H9 (cell line): ENCODE data around the gene CLPSL1. TPM values are rescaled to one million over a fixed set of nuclear protein-coding genes. Genes with fewer than 3 reads are reported as not detected.

Experiments
- DNase-seq: peaks from one replicate; pipeline ENCODE4 v3.0.0-alpha.2; 2017
- H2AFZ ChIP-seq: one replicate; pipeline ENCODE4 v1.6.1; 2013; ENCODE audit warnings: mild to moderate bottlenecking, low read length, control low read depth, moderate library complexity
- H2AK5ac ChIP-seq: 2 replicates; pipeline ENCODE4 v1.6.1; 2013; ENCODE audit warnings: low read length, control low read depth, mixed read lengths; ENCODE audit not compliant: insufficient read length
- H2BK120ac ChIP-seq: one replicate; pipeline ENCODE4 v1.6.1; 2013; ENCODE audit warnings: low read depth, mild to moderate bottlenecking, low read length, control low read depth, inconsistent platforms; ENCODE audit not compliant: poor library complexity, severe bottlenecking
- H2BK12ac ChIP-seq: 2 replicates; pipeline ENCODE4 v1.6.1; 2013; ENCODE audit warnings: low read length, control low read depth, mixed read lengths, low read depth; ENCODE audit not compliant: insufficient read length
- H2BK15ac ChIP-seq: 2 replicates; pipeline ENCODE4 v1.6.1; 2013; ENCODE audit warnings: low read depth, low read length, control low read depth
- H2BK20ac ChIP-seq: one replicate; pipeline ENCODE4 v1.6.1; 2013; ENCODE audit warnings: low read depth, mild to moderate bottlenecking, low read length, control low read depth, inconsistent platforms; ENCODE audit not compliant: poor library complexity, severe bottlenecking
- H2BK5ac ChIP-seq: 2 replicates; pipeline ENCODE4 v1.6.1; 2013; ENCODE audit warnings: low read length, control low read depth, mixed read lengths; ENCODE audit not compliant: insufficient read length
- H3K14ac ChIP-seq: 2 replicates; pipeline ENCODE4 v1.6.1; 2013; ENCODE audit warnings: low read length, control low read depth; ENCODE audit not compliant: insufficient read depth
- H3K18ac ChIP-seq: 2 replicates; pipeline ENCODE4 v1.6.1; 2013; ENCODE audit warnings: low read depth, mild to moderate bottlenecking, mixed read lengths, low read length, control low read depth; ENCODE audit not compliant: insufficient read length
- H3K23ac ChIP-seq: 2 replicates; pipeline ENCODE4 v1.6.1; 2013; ENCODE audit warnings: low read length, control low read depth, mixed read lengths, low read depth; ENCODE audit not compliant: insufficient read length
- H3K23me2 ChIP-seq: 2 replicates; pipeline ENCODE4 v1.6.1; 2013; ENCODE audit warnings: low read depth, mild to moderate bottlenecking, mixed read lengths, low read length, control low read depth; ENCODE audit not compliant: insufficient read length, poor library complexity, severe bottlenecking
- H3K27ac ChIP-seq: 2 replicates; pipeline ENCODE4 v1.5.1; 2013; ENCODE audit warnings: low read length, control low read depth, mixed read lengths, low read depth; ENCODE audit not compliant: insufficient read length
- H3K27me3 ChIP-seq: 2 replicates; pipeline ENCODE4 v1.6.1; 2013; ENCODE audit warnings: low read length, control low read depth, inconsistent platforms; ENCODE audit not compliant: insufficient read depth
- H3K4ac ChIP-seq: 2 replicates; pipeline ENCODE4 v1.6.1; 2013; ENCODE audit warnings: low read depth, mild to moderate bottlenecking, control low read depth, inconsistent platforms, low read length, moderate library complexity
- H3K4me1 ChIP-seq: 2 replicates; pipeline ENCODE4 v1.6.1; 2013; ENCODE audit warnings: low read length, control low read depth, inconsistent platforms; ENCODE audit not compliant: insufficient read depth
- H3K4me2 ChIP-seq: 2 replicates; pipeline ENCODE4 v1.6.1; 2013; ENCODE audit warnings: low read length, control low read depth, mixed read lengths; ENCODE audit not compliant: insufficient read length, insufficient read depth
- H3K56ac ChIP-seq: 2 replicates; pipeline ENCODE4 v1.6.1; 2013; ENCODE audit warnings: low read depth, mild to moderate bottlenecking, mixed read lengths, low read length, control low read depth; ENCODE audit not compliant: insufficient read length
- H3K79me1 ChIP-seq: 2 replicates; pipeline ENCODE4 v1.6.1; 2013; ENCODE audit warnings: low read depth, mild to moderate bottlenecking, moderate library complexity, low read length, control low read depth, inconsistent platforms; ENCODE audit not compliant: insufficient read depth, poor library complexity, severe bottlenecking
- H3K79me2 ChIP-seq: 2 replicates; pipeline ENCODE4 v1.6.1; 2013; ENCODE audit warnings: low read length, control low read depth, inconsistent platforms; ENCODE audit not compliant: insufficient read depth
- H3K9ac ChIP-seq: 2 replicates; pipeline ENCODE4 v1.6.1; 2013; ENCODE audit warnings: low read length, control low read depth, mixed read lengths; ENCODE audit not compliant: insufficient read length; ENCODE audit errors: extremely low read depth
- H3K9me3 ChIP-seq: one replicate; pipeline ENCODE4 v1.6.1; 2013; ENCODE audit warnings: low read depth, low read length, inconsistent platforms; ENCODE audit not compliant: control insufficient read depth
- H3T11ph ChIP-seq: one replicate; pipeline ENCODE4 v1.6.1; 2013; ENCODE audit warnings: mild to moderate bottlenecking, low read length, control low read depth, inconsistent platforms
- H4K20me1 ChIP-seq: one replicate; pipeline ENCODE4 v1.6.1; 2013; ENCODE audit not compliant: control insufficient read depth, insufficient read length, insufficient read depth
- H4K5ac ChIP-seq: 2 replicates; pipeline ENCODE4 v1.6.1; 2013; ENCODE audit warnings: low read depth, mild to moderate bottlenecking, mixed read lengths, low read length, control low read depth; ENCODE audit not compliant: insufficient read length
- H4K8ac ChIP-seq: replicated peaks from 2 replicates; pipeline ENCODE4 v1.6.1; 2013; ENCODE audit warnings: low read length, control low read depth, mixed read lengths, low read depth; ENCODE audit not compliant: insufficient read length
- H4K91ac ChIP-seq: 2 replicates; pipeline ENCODE4 v1.6.1; 2013; ENCODE audit warnings: low read depth, mild to moderate bottlenecking, moderate library complexity, mixed read lengths, low read length, control low read depth; ENCODE audit not compliant: insufficient read length
- H3K27ac Mint-ChIP-seq, 3 experiments: 2 replicates in 2 of 3; 3 replicates in 1 of 3; pipeline ENCODE4 v1.8.0; 2020 to 2021; ENCODE audit warnings: mixed read lengths in 3 of 3, mild to moderate bottlenecking in 1 of 3, moderate library complexity in 1 of 3
- H3K27me3 Mint-ChIP-seq: 2 replicates; pipeline ENCODE4 v1.8.0; 2021; ENCODE audit warnings: low read depth, mild to moderate bottlenecking, moderate library complexity, mixed read lengths
- H3K36me3 Mint-ChIP-seq, 3 experiments: 2 replicates in 2 of 3; 3 replicates in 1 of 3; pipeline ENCODE4 v1.8.0; 2020 to 2021; ENCODE audit warnings: low read depth in 3 of 3, mixed read lengths in 3 of 3; ENCODE audit not compliant: insufficient read depth in 1 of 3
- H3K4me1 Mint-ChIP-seq, 2 experiments: 2 replicates each; pipeline ENCODE4 v1.8.0; 2020; ENCODE audit warnings: mixed read lengths in 2 of 2
- H3K4me3 Mint-ChIP-seq, 2 experiments: 2 replicates in 1 of 2; 3 replicates in 1 of 2; pipeline ENCODE4 v1.8.0; 2020 to 2021; ENCODE audit warnings: mild to moderate bottlenecking in 2 of 2, mixed read lengths in 2 of 2, moderate library complexity in 1 of 2
- H3K9me3 Mint-ChIP-seq, 2 experiments: 2 replicates in 1 of 2; 3 replicates in 1 of 2; pipeline ENCODE4 v1.8.0; 2020; ENCODE audit warnings: mild to moderate bottlenecking in 2 of 2, mixed read lengths in 2 of 2, moderate library complexity in 1 of 2
- WGBS: extraction: QIAGEN DNeasy Blood & Tissue Kit; methylation state at CpG from one replicate; pipeline ENCODE4 v1.1.7; 2013; ENCODE audit warnings: missing lambda C conversion rate, low lambda C conversion rate, mixed read lengths; ENCODE audit not compliant: insufficient read length; ENCODE audit errors: extremely low coverage; 5-methylcytosine and 5-hydroxymethylcytosine counted together
- total RNA-seq: library from RNA; stranded (reverse); gene quantifications from 2 replicates; pipeline ENCODE4 v1.2.1, GENCODE V29; 2021
- TF ChIP-seq, protein P1 (sequence below): fragments of 200-600 bp; sonication (generic); conservative IDR thresholded peaks from 3 replicates; pipeline ENCODE4 v1.8.0; 2021; ENCODE audit warnings: antibody characterized with exemption, mild to moderate bottlenecking

The CLPSL1 gene
- total RNA-seq, 1 experiment from 2014 or later: not detected

DNA sequence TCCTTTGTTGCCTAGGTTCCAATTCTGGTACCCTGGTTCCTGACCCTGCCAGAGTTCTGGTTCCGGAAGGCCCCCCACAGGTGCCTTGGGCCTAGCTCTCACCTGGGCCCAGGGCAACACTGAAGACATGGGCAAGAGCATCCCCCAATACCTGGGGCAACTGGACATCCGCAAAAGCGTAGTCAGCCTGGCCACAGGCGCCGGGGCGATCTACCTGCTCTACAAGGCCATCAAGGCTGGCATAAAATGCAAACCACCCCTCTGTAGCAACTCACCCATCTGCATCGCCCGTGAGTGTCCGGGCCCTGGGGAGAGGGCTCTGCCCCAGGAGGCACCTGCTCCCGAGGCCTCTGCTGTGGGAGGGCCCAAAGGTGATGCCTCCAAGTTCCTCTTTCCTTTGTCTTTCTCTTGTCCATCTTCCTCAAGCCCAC lies 43.8 kb upstream of the CLPSL1 start, which contains the start of gene ARMC12:
Gene ARMC12, plus strand, starts transcription at position 51 of the 431 bp plus-strand sequence. Its CDS starts 77 bp downstream, at position 128.
- Histone ChIP-seq H2AFZ (no peak within 1 kb of the TSS), H3K18ac (peak within 1 kb of the TSS; percentile 37), H3K4me2 (no peak within 1 kb of the TSS), H3K56ac (no peak within 1 kb of the TSS), H3K9ac (no peak within 1 kb of the TSS), H2BK120ac (no peak within 1 kb of the TSS), H3K23me2 (peaks cover 3% of the 10 kb centered on the region), H4K5ac (no peak within 1 kb of the TSS), H3K79me1 (no peaks in the 10 kb centered on the region), H3K27me3 (no peaks in the 10 kb centered on the region), H4K91ac (no peak within 1 kb of the TSS), H2BK12ac (no peak within 1 kb of the TSS), H3K4ac (no peak within 1 kb of the TSS), H3K79me2 (no peaks in the 10 kb centered on the region), H2AK5ac (no peak within 1 kb of the TSS), H2BK5ac (no peak within 1 kb of the TSS), H4K20me1 (no peaks in the 10 kb centered on the region), H4K8ac (no peak within 1 kb of the TSS), H3K14ac (peak within 1 kb of the TSS; percentile 9), H3T11ph (no peak within 1 kb of the TSS), H3K27ac (no peak within 1 kb of the TSS), H2BK15ac (no peak within 1 kb of the TSS), H3K23ac (no peak within 1 kb of the TSS), H2BK20ac (no peak within 1 kb of the TSS), H3K9me3 (no peaks in the 10 kb centered on the region), H3K4me1 (peaks cover 10% of the 10 kb centered on the region)
- H3K27ac Mint-ChIP-seq: peak within 1 kb of the TSS in 2 of 3 experiments; percentile 74 to 77; a peak in 4 of 7 replicates
- TF ChIP-seq, protein P1, sequence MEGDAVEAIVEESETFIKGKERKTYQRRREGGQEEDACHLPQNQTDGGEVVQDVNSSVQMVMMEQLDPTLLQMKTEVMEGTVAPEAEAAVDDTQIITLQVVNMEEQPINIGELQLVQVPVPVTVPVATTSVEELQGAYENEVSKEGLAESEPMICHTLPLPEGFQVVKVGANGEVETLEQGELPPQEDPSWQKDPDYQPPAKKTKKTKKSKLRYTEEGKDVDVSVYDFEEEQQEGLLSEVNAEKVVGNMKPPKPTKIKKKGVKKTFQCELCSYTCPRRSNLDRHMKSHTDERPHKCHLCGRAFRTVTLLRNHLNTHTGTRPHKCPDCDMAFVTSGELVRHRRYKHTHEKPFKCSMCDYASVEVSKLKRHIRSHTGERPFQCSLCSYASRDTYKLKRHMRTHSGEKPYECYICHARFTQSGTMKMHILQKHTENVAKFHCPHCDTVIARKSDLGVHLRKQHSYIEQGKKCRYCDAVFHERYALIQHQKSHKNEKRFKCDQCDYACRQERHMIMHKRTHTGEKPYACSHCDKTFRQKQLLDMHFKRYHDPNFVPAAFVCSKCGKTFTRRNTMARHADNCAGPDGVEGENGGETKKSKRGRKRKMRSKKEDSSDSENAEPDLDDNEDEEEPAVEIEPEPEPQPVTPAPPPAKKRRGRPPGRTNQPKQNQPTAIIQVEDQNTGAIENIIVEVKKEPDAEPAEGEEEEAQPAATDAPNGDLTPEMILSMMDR: no peak
- no peak for DNase-seq
- no CpG with 5 or more reads among the region's 10 CpGs for WGBS
- no peaks in the 10 kb centered on the region for H3K27me3 Mint-ChIP-seq
- H3K4me1 Mint-ChIP-seq: peaks cover 65 to 71% of the 10 kb centered on the region in 2 experiments
- H3K9me3 Mint-ChIP-seq: no peaks in the 10 kb centered on the region
- no peak within 1 kb of the TSS; a peak in 1 of 5 replicates for H3K4me3 Mint-ChIP-seq
- H3K36me3 Mint-ChIP-seq: no peaks in the 10 kb centered on the region
